ENCODE data around the gene RNU1-1. TPM values are rescaled to one million over a fixed set of nuclear protein-coding genes. Genes with fewer than 3 reads are reported as not detected.
A peak's percentile ranks its signal among the peaks of the same experiment; 100 is the strongest.
"Not testable (repeated sequence)": the region's sequence is repeated elsewhere in the genome, so short reads cannot be mapped to it uniquely, and the experiment has no call there.

RNU1-1 gene
- total RNA-seq, 1 experiment from 2014 or later, result 832 TPM

DNA sequence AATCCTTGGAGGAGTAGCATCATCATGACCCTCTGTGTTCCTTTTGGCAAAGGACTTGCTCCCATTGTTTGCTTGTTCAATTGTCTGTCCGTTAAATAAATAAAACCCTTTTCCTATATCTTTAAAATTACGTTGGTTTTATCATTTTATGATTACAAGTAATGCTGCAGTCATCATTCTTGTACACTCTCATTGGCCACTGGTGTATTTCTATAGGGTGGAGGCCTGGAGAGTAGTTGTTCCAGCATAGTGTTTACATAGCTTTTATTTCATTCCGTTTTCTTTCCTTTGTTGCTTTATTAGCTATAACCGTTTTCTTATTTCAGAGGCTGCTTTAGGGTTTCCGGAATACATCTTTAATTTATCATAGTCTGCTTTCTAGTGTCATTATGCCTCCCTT, 7.6 kb upstream of the RNU1-1 start:
- not testable (repeated sequence) for DNase-seq (ENCODE audit: low read depth)

GRCh38 chr1:16521288-16521583, 7.2 kb upstream of the RNU1-1 start:
- no peak for DNase-seq (ENCODE audit: low read depth)

DNA sequence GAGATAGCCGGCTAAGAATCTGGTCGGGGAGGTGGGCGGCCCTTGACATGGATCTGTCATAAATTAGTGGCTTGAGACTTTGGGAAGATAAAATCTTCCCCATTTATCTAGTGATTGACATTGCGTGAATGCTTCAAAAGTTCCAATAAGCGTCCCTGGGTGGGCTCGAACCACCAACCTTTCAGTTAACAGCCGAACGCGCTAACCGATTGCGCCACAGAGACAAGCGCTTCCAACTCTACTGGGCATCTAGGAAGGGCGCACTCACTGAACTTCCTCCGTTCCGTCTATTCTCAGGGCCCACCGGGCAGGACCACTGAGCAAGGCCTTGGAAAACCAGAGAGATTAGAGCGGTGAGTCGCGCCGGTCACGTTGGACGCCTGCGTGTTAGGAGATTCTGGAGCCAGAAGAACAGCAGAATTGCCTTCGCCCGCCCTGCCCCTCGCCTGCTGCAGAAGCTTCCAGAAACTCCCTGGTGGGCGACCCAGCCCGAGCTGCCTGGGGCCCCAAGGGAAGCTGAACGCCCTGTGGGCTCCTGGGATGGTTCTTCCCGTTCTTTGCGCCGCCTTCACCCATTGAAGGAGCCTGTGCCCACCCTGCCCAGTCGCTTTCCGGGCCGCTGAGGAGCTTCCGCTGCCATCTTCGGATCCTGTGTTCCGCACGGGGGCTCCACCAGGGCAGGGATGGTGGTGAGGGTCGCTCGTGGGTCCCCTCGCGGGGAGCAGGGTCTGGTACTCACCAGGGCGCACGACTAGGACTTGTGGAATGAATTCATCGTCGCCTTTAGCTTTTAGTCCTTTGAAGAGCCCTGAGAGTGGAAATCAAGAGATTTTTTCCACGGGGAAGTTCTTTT, 6.6 kb upstream of the RNU1-1 start:
- DNase-seq (ENCODE audit: low read depth), result not testable (repeated sequence)

DNA sequence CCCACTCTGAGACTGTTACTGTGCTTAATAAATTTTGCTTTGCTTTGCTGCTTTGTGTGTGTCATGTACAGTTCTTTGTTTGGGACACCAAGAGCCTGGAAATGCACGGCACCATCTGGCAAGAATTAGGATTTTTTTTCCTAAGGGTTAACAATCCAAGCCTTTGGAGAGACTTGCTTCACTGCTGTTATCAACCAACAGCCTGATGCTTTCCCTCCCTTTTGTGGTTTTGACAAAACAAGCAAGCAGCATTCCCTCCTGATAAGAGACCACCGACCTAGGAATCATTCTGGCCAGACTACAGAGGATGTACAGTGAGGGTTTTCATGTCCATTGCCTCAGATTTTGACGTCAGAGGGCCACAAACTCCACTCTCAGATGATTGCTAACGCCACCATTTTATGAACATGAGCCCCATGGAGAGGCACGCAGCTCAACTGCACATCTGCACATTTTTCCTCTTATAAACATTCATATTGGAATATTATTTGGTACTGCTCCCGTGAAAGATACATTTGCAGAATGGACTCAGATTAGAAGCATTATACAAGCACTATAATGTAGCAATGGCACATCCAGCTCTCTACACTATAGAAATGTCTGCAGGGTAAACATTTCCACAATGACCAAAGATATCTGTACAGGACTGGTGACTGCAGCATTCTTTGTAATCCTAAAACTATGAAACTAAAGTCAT, 5.3 kb upstream of the RNU1-1 start:
- not testable (repeated sequence) for DNase-seq (ENCODE audit: low read depth)

GRCh38 chr1:16518913-16519254, 4.8 kb upstream of the RNU1-1 start:
- not testable (repeated sequence) for DNase-seq (ENCODE audit: low read depth)

GRCh38 chr1:16516694-16517410, 2.8 kb upstream of the RNU1-1 start:
- DNase-seq (ENCODE audit: low read depth), result not testable (repeated sequence)

- DNase-seq (ENCODE audit: low read depth), result peak; percentile 93
These were observed 526 bp downstream of the RNU1-1 start for GRCh38 chr1:16513412-16514106.

DNA sequence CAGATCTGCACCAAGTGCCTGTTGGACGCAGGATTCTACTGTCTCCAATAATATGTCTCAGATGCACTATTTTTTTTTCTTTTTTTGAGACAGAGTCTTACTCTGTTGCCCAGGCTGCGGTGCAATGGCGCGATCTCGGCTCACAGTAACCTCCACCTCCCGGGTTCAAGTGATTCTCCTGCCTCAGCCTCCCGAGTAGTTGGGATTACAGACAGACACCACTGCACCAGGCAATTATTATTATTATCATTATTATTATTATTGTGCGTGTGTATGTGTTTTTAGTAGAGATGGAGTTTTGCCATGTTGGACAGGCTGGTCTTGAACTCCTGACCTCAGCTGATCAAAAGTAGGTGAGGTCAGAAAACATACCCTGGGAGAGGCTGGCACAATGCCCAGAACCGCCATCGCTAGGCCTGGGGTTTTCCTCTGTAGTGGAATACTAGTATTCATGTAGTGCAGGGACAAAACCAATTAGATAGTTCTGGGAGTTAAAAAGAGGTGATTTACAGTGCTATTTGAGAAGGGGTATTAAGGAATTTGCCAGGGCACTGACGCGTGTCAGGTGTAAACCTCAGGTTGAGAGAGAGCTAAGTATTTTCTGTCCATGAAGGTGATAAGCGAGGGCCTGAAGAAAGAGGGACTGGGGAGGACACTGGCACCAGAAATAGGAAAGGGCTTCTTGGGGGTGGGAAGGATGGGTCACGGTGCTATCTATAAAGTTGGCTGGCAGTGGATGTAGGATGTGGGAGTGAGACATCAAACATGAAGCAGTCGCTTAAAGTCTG, 1.3 kb downstream of the RNU1-1 start:
- peak; percentile 41 for DNase-seq (ENCODE audit: low read depth)

DNA sequence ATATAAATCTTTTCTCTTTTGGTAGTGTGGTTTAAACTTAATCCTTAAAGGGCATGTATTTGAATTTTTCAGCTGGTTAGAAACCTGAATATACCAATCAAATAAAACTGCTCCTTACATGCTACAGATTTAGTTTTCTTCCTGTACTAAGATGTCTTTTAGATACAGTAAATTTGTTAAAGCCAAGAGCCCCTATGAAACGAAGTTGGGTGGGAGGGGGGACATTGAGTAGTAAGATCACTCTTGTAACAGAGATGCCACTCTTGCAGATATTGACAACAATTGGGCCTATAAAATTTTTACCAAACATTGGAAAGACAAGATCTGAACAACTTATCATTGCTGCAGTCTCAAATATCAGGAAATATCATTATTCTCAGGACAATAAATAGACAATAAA, 2.2 kb downstream of the RNU1-1 start:
- not testable (repeated sequence) for DNase-seq (ENCODE audit: low read depth)

GRCh38 chr1:16508861-16509445, 5.1 kb downstream of the RNU1-1 start:
- peak; percentile 33 for DNase-seq (ENCODE audit: low read depth)

DNA sequence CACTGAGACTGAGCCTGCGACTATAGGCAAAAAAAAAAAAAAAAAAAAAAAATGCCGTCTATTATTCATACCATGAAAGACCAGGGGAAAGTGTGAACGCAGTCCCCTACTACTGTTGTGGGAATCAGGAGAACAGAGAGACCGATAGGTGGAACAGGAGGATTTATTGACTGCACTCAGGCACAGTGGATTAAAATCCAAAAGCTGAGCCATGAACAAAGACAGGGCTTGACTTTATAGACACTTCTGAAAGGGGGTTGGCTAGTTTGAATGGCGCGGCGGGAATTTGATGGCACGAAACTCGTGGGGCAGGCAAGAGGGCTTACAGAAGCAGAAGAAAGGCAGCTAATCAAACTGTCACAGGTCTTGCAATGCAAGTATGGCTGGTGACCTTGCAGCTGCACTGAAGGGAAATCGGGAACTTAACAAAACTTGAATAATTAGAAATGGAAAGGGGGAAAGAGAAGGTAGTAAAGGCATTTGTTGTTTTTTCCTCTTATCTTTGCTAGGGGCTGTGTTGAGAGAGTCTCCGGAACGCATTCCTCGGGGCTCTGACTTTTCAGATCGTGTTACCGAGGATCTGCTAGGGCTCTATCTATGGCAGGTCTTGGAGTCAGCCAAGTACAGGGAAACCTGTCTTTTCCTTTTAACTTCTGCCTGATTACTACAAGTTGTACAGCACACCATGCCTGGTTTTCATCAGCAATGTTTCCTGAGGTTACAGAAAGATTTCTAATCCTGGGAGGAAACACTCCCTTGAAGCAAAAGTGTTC, 7.5 kb downstream of the RNU1-1 start:
- DNase-seq (ENCODE audit: low read depth), result not testable (repeated sequence)

GRCh38 chr1:16505870-16506269, 8.2 kb downstream of the RNU1-1 start:
- not testable (repeated sequence) for DNase-seq (ENCODE audit: low read depth)

GRCh38 chr1:16503494-16503893, 10.6 kb downstream of the RNU1-1 start:
- DNase-seq (ENCODE audit: low read depth), result no peak

DNA sequence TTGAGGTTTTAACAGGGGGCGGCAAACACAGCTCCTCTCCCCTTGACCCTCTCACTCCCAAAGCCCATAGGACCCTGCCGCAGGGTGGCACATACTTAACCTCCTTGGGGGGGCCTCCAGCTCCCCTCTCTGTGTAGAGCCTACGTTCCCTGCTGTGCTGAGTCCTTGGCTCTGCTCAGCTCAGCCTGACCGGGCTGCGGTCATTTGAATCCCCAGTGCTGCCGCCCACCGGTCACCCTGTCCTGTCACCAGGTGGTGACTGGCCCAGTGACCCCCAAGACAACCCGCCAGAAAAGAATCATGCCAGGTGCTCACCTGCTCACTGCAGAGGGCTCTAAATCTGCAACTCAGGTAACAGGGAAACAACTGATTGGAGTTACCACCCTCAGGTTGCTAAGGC, 12.6 kb downstream of the RNU1-1 start:
- DNase-seq (ENCODE audit: low read depth), result not testable (repeated sequence)

DNA sequence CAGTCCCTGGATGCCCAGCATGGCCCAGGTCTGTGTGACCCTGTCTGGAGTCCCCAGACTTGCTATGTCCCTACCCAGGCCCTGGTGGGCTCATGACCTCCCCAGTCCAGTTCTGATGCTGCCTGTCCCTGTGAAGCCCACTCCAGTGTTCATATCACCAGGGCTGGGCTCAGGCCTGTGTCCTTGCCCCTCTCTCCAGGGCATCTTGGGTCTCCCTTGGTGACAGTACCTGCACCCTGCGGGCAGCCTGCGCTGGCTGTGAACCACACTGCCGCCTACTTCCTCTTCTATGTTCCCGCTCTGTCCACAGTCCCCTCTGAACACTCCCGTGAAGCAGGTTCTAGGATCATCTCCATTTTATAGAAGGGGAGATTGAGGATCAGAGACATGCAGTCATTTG, 13.1 kb downstream of the RNU1-1 start:
- DNase-seq (ENCODE audit: low read depth), result not testable (repeated sequence)

DNA sequence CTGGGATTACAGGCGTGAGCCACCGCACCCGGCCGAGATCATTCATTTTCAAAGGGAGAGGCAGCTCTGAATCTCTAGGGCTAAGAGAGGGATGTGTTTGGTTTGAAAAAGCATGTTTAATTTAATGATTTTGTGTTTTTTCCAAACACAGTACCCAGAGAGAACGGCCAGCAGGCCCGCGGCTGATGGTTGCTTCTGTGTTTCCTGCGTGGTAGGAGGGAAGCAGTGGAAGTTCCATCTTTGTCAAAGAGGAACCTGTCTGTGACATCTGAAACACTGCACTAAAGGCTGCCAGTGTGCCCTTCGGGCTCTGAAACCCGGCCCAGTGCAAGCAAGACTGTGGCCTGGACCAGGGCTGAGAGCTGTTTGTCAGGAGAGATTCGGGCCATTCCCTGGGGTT, 13.6 kb downstream of the RNU1-1 start:
- not testable (repeated sequence) for DNase-seq (ENCODE audit: low read depth)

DNA sequence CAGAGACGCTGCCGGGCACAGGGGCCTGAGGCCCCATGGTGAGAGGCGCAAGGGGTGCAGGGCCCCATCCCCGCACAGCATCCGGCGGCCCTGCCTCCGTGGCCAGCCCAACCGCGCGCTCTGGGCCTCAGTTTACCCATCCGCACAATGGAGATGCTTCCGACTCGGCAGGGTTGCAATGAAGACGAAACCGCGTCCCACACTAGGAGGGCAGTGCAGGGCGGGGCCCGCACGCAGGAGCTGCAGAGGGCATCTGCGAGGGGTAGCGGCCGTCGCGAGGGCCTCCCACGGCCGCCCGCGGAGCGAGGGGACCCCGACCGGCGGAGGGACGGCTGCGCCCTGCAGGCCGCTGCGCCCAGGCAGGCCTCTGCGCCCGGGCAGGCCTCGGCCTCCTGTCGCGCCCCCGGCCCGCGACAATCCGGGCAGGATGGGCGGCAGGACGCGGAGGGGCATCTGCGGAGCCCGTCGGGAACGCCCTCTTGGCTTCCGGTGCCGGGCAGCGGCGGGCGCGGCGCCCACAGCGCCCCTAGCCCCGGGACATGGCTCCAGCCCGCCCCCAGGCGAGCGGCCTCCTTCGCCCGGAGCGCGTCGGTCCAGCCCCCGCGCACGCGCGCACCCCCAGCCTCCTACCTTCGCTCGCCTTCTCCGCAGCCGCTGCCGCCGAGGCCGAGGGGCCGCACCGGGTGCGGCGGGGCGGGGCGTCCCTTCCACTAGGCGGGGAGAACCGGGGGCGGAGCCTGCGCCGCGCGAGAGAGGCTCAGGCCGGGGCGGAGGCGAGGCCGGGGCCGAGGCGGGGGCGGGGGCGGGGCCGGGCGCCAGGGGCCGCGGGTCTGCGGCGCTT, 15.3 kb downstream of the RNU1-1 start:
- DNase-seq (ENCODE audit: low read depth), result peak; percentile 91

GRCh38 chr1:16498047-16498446, 16.0 kb downstream of the RNU1-1 start:
- not testable (repeated sequence) for DNase-seq (ENCODE audit: low read depth)

DNA sequence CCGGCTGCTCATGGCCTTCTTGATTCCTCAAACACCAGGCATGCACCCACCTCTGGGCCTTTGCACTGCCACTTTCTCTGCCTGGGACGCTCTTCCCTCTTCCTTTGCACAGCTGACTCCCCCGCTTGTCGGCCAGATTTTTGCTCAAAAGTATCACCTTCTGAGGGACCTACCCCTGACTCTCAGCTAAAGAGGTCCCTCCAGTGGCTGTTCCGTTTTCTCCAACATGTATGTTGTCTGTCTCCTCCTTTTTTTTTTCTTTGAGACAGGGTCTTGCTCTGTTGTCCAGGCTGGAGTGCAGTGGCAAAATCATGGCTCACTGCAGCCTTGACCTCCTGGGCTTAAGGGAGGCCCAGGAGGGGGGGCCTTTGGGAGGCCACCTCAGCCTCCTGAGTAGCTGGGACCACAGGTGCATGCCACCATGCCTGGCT, 16.6 kb downstream of the RNU1-1 start:
- not testable (repeated sequence) for DNase-seq (ENCODE audit: low read depth)

Data from Daoy (cell line).